Measurements from ENCODE around the gene TNFRSF4. TPM values are rescaled to one million over a fixed set of nuclear protein-coding genes. Genes with fewer than 3 reads are reported as not detected.

The TNFRSF4 gene
- total and polyA plus RNA-seq, 2 donors (not counting 1 experiment from before 2014, with no cell fraction given) = 0.63 to 1.8 TPM

DNA sequence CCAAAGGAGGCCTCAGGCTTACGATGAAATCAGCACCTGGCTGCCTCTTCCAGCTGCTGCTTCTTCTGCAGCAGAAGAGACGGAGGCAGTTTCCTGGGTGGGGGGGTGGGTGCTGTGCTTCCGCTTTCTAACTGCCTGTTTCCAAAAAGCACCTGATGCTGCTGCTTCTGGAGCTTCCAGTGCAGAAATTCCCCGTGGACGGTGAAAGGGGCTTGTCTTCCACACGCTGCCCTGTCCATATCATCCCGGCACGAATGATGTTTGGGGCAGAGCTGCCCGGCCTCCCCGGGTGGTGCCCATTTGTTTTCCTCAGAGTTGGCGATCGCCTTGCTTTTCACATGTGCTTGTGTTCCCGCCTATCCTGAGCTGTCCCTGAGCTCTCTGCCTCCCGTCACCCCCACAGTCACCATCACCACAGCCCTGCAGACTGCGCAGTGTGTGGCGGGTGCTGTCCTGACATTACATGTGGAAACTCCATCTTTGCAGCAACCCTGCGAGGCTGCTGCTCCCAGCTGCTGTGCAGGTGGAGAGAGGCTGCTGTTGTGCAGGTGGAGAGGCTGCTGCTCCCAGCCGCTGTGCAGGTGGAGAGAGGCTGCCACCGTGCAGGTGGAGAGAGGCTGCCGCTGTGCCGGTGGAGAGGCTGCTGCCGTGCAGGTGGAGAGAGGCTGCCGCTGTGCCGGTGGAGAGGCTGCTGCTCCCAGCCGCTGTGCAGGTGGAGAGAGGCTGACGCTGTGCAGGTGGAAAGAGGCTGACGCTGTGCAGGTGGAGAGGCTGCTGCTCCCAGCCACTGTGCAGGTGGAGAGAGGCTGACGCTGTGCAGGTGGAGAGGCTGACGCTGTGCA, 38.5 kb downstream of the TNFRSF4 start:
- Mint-ChIP-seq H3K9me3 (ENCODE audit: insufficient read depth) (no peaks in the 10 kb centered on the region), H3K27me3 (peaks cover 12% of the 10 kb centered on the region), H3K4me3 (peak overlapping the region; percentile 41), H3K27ac (peak overlapping the region; percentile 20), H3K4me1 (peaks cover 44% of the 10 kb centered on the region)
- Histone ChIP-seq H3K36me3 (replicated peaks in 1 of 2; ENCODE audit: control extremely low read depth in 1 of 2, control insufficient read depth in 1 of 2, extremely low read depth in 1 of 2, insufficient read depth in 2 of 2, low read length in 1 of 2) (no peaks in the 10 kb centered on the region), H2AFZ (ENCODE audit: insufficient read depth, low read depth, low read length, poor library complexity, severe bottlenecking) (no peak overlapping the region), H3K9me3 (ENCODE audit: control extremely low read depth in 1 of 3, control insufficient read depth in 2 of 3, insufficient read depth in 1 of 3, low read length in 2 of 3) (peaks cover 0 to 14% (median 0%) of the 10 kb centered on the region in 3 donors), H3K9ac (ENCODE audit: low read length) (no peak overlapping the region), H3K4me2 (replicated peaks; ENCODE audit: low read depth, low read length, poor library complexity, severe bottlenecking) (no peak overlapping the region), H3K4me3 (ENCODE audit: control extremely low read depth in 1 of 5, extremely low read depth in 1 of 5, insufficient read depth in 1 of 5, low read depth in 2 of 5, low read length in 4 of 5) (no peak overlapping the region), H3K4me1 (ENCODE audit: control insufficient read depth in 2 of 2, insufficient read depth in 2 of 2, low read length in 2 of 2) (peaks cover 53 to 65% of the 10 kb centered on the region in 2 donors), H3K79me2 (ENCODE audit: control insufficient read depth, insufficient read depth, low read length) (no peaks in the 10 kb centered on the region), H4K20me1 (ENCODE audit: control insufficient read depth, insufficient read depth, low read length, poor library complexity, severe bottlenecking) (no peaks in the 10 kb centered on the region), H3K27me3 (replicated peaks in 1 of 4; ENCODE audit: control extremely low read depth in 1 of 4, control insufficient read depth in 3 of 4, insufficient read depth in 4 of 4, low read length in 3 of 4) (peaks cover 0 to 54% (median 23%) of the 10 kb centered on the region in 4 experiments), H3K27ac (ENCODE audit: low read length in 2 of 2) (no peak overlapping the region)
- ATAC-seq (ENCODE audit: low read depth) = no peak
- TF ChIP-seq EZH2 (IDR thresholded peaks at IDR 0.05; ENCODE audit: borderline replicate concordance, insufficient read depth, low read depth, low read length, poor library complexity, severe bottlenecking) = no peak
- no peak for TF ChIP-seq CTCF (IDR thresholded peaks at IDR 0.05)
- ChIA-PET POLR2A (interaction anchor here (0.6 to 1.0 kb wide), 4 partner anchors 18 to 114 kb away, joined by 3 to 4 read pairs (median 3); no protein-coding TSS in a partner anchor), CTCF (interaction anchor here (0.6 to 5.3 kb wide), 2 partner anchors 16 to 54 kb away, joined by 3 to 31 read pairs; no protein-coding TSS in a partner anchor)
- intact Hi-C loops (cut with micrococcal nuclease) = no loop called here
- WGBS (ENCODE audit: insufficient coverage) = 82% methylated on average over 25 of the region's 29 CpGs
- DNase-seq = peak; percentile 53
